Endodermal cell (in vitro differentiated cells): ENCODE results near the gene MIB2. TPM values are rescaled to one million over a fixed set of nuclear protein-coding genes. Genes with fewer than 3 reads are reported as not detected.

Source experiments
- DNase-seq: peaks from one replicate; pipeline ENCODE4 v3.0.0-alpha.2; 2017
- H3K27ac ChIP-seq: 2 replicates; pipeline ENCODE4 v1.5.1; 2013; ENCODE audit warnings: mild to moderate bottlenecking, low read depth, low read length, moderate library complexity
- H3K27me3 ChIP-seq: 2 replicates; pipeline ENCODE4 v1.6.1; 2013; ENCODE audit warnings: mild to moderate bottlenecking, low read length, moderate library complexity; ENCODE audit not compliant: insufficient read depth, control insufficient read depth, poor library complexity, severe bottlenecking
- H3K36me3 ChIP-seq: 2 replicates; pipeline ENCODE4 v1.7.0; 2013; ENCODE audit warnings: mild to moderate bottlenecking, low read length, moderate library complexity; ENCODE audit not compliant: control insufficient read depth, insufficient read depth
- H3K4me1 ChIP-seq: one replicate; pipeline ENCODE4 v1.7.0; 2013; ENCODE audit warnings: low read length; ENCODE audit not compliant: control insufficient read depth, insufficient read depth
- H3K4me3 ChIP-seq: 2 replicates; pipeline ENCODE4 v1.5.1; 2013; ENCODE audit warnings: mild to moderate bottlenecking, low read length, moderate library complexity
- H3K9ac ChIP-seq: 2 replicates; pipeline ENCODE4 v1.6.1; 2013; ENCODE audit warnings: mild to moderate bottlenecking, low read length, moderate library complexity; ENCODE audit not compliant: poor library complexity, severe bottlenecking; ENCODE audit errors: extremely low read depth
- H3K9me3 ChIP-seq: 2 replicates; pipeline ENCODE4 v1.6.1; 2013; ENCODE audit warnings: mild to moderate bottlenecking, low read length, moderate library complexity; ENCODE audit not compliant: control insufficient read depth
- H3K27ac Mint-ChIP-seq: 2 replicates; pipeline ENCODE4 v1.8.0; 2020; ENCODE audit warnings: mixed read lengths
- H3K27me3 Mint-ChIP-seq: 2 replicates; pipeline ENCODE4 v1.8.0; 2021; ENCODE audit warnings: mild to moderate bottlenecking, mixed read lengths; ENCODE audit not compliant: insufficient read depth
- H3K36me3 Mint-ChIP-seq: 2 replicates; pipeline ENCODE4 v1.8.0; 2020; ENCODE audit warnings: low read depth, mixed read lengths
- H3K4me1 Mint-ChIP-seq: 2 replicates; pipeline ENCODE4 v1.8.0; 2020; ENCODE audit warnings: mixed read lengths
- H3K4me3 Mint-ChIP-seq: 2 replicates; pipeline ENCODE4 v1.8.0; 2020; ENCODE audit warnings: mild to moderate bottlenecking, moderate library complexity, mixed read lengths
- H3K9me3 Mint-ChIP-seq: 2 replicates; pipeline ENCODE4 v1.8.0; 2020; ENCODE audit warnings: mild to moderate bottlenecking, mixed read lengths
- WGBS, 2 experiments: methylation state at CpG; one replicate each; pipeline versions ENCODE4 v1.1.5 to v1.1.7; 2013; ENCODE audit warnings: missing lambda C conversion rate in 2 of 2, mixed read lengths in 1 of 2; ENCODE audit not compliant: insufficient coverage in 1 of 2, insufficient read length in 1 of 2; 5-methylcytosine and 5-hydroxymethylcytosine counted together
- total RNA-seq, 2 donors: library from RNA; stranded (reverse); fragmentation: NEBNext Ultra II Directional in 1 of 2; extraction: Animal tissue kit (Norgen Biotek cat#: 25700) in 1 of 2; gene quantifications; 2 replicates in 1 of 2; 3 replicates in 1 of 2; pipeline ENCODE4 v1.2.1, GENCODE V29; 2021
- TF ChIP-seq, protein P1 (sequence below): fragments of 200-600 bp; sonication (generic); conservative IDR thresholded peaks from 2 replicates; pipeline ENCODE4 v1.5.0; 2021; ENCODE audit warnings: antibody characterized with exemption, mild to moderate bottlenecking

The MIB2 gene
- total RNA-seq, 2 donors from 2014 or later, result 77.4 to 97.9 TPM

DNA sequence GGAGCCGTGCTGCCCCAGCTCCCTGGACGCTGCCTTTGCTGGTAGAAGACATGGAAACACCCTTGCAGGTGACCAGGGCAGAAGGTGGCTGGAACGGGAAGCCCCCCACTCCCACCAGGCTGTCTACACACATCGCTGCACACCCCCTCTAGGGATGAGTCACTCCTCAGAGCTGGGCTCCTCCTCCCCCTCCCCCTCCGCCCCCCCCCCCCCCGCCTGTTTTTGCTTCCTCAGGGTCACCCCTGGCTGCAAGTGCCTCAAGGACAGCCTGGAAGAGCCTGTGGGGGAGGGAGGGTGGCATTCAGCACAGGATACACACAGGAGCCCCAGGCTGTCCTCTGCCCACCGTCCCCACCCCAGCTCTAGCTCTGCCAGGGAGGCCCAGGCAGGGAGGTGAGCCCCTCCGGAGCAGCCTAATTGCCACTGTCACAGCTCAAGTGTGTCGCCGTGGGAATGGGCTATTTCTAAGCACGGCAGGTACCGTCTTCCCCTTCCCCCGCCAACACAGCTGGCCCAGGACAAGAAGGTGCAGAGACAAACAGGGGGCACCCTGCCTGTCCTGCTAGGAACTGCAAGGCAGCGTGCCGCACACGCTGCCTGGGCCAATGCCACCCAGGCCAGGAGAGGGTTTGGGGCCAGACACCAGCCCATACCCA is 17.9 kb upstream of the MIB2 start:
- Histone ChIP-seq H3K9ac (no peak overlapping the region), H3K27me3 (peaks cover 62% of the 10 kb centered on the region), H3K4me1 (peaks cover 3% of the 10 kb centered on the region), H3K27ac (no peak overlapping the region), H3K36me3 (no peaks in the 10 kb centered on the region), H3K4me3 (no peak overlapping the region), H3K9me3 (no peaks in the 10 kb centered on the region)
- no peaks in the 10 kb centered on the region for H3K36me3 Mint-ChIP-seq
- DNase-seq, result peak; percentile 84
- peaks cover 36% of the 10 kb centered on the region for H3K27me3 Mint-ChIP-seq
- H3K4me1 Mint-ChIP-seq, result peaks cover 1% of the 10 kb centered on the region
- no peaks in the 10 kb centered on the region for H3K9me3 Mint-ChIP-seq
- no peak overlapping the region for H3K4me3 Mint-ChIP-seq
- TF ChIP-seq, protein P1, sequence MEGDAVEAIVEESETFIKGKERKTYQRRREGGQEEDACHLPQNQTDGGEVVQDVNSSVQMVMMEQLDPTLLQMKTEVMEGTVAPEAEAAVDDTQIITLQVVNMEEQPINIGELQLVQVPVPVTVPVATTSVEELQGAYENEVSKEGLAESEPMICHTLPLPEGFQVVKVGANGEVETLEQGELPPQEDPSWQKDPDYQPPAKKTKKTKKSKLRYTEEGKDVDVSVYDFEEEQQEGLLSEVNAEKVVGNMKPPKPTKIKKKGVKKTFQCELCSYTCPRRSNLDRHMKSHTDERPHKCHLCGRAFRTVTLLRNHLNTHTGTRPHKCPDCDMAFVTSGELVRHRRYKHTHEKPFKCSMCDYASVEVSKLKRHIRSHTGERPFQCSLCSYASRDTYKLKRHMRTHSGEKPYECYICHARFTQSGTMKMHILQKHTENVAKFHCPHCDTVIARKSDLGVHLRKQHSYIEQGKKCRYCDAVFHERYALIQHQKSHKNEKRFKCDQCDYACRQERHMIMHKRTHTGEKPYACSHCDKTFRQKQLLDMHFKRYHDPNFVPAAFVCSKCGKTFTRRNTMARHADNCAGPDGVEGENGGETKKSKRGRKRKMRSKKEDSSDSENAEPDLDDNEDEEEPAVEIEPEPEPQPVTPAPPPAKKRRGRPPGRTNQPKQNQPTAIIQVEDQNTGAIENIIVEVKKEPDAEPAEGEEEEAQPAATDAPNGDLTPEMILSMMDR, result peak; percentile 74
- 49 to 57% methylated on average over 6 to 13 of the region's 16 CpGs for WGBS, 2 experiments
- H3K27ac Mint-ChIP-seq, result no peak overlapping the region

DNA sequence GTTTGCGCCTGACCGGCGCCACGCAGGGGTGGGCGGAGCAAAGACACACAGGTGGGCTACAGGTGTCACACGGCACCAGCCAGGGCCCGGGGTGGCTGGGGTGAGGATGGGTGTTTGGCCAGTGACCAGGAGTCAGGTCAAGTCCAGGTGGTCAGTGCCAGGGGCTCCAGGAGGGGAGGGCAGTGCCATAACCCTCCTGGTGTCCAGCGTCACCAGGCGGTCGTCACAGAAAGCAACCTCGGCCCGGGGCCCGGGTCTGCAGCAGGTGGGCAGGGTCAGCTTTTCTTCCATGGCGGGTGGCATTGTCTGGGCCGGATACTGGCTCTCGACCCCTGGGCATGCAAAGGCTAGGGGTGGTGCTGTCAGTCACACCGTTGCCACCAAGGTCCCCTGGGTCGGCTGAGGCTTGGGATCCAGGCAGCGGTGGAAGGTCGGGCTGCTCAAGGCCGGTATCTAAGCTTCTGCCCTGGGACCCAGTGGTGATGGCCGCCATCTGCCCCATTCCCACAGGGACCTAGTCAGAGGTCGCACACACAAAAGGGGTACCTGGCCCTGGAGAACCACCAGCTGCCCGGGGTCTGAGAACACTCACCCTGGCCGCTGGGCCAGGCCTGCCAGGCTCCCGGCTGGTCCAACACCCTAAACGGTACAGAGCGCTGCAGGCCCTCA is 17.1 kb upstream of the MIB2 start:
- H3K9me3 ChIP-seq, result no peaks in the 10 kb centered on the region
- H3K36me3 ChIP-seq, result no peaks in the 10 kb centered on the region
- peak; percentile 44 for DNase-seq
- no peak overlapping the region for H3K4me3 ChIP-seq
- H3K9ac ChIP-seq, result no peak overlapping the region
- Mint-ChIP-seq H3K9me3 (no peaks in the 10 kb centered on the region), H3K27me3 (peaks cover 43% of the 10 kb centered on the region), H3K36me3 (no peaks in the 10 kb centered on the region), H3K4me3 (peak overlapping the region; percentile 57), H3K4me1 (peaks cover 1% of the 10 kb centered on the region), H3K27ac (no peak overlapping the region)
- no peak overlapping the region for H3K27ac ChIP-seq
- WGBS, 2 experiments, result 95 to 99% methylated on average over 12 to 28 of the region's 28 CpGs
- TF ChIP-seq, protein P1, result no peak
- H3K27me3 ChIP-seq, result peaks cover 64% of the 10 kb centered on the region
- peaks cover 3% of the 10 kb centered on the region for H3K4me1 ChIP-seq

DNA sequence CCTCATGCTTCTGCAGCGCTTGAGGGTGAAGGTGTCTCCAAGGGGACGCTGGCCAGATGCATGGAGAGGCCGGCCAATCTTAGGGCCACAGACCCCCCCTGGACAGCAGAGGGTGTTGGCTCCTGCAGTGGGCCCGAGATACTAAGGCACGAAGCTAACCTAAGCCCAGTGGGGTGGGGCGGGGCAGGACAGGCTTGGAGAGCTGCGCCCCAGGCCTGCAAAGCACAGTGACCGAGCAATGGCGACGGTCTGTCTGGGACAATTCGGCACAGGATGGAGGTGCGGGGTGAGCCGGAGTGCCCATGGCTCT is 16.6 kb upstream of the MIB2 start:
- H3K27me3 ChIP-seq, result peaks cover 64% of the 10 kb centered on the region
- no peak overlapping the region for H3K9ac ChIP-seq
- Mint-ChIP-seq H3K4me3 (peak overlapping the region; percentile 57), H3K27me3 (peaks cover 48% of the 10 kb centered on the region), H3K9me3 (no peaks in the 10 kb centered on the region), H3K36me3 (no peaks in the 10 kb centered on the region), H3K27ac (no peak overlapping the region), H3K4me1 (peaks cover 1% of the 10 kb centered on the region)
- 94 to 96% methylated on average over 13 of the region's 13 CpGs for WGBS, 2 experiments
- no peak for DNase-seq
- H3K4me3 ChIP-seq, result no peak overlapping the region
- TF ChIP-seq, protein P1, result no peak
- peaks cover 3% of the 10 kb centered on the region for H3K4me1 ChIP-seq
- no peaks in the 10 kb centered on the region for H3K9me3 ChIP-seq
- no peak overlapping the region for H3K27ac ChIP-seq
- H3K36me3 ChIP-seq, result no peaks in the 10 kb centered on the region
